Astrocyte (in vitro differentiated cells and primary cell): ENCODE data around the gene PCDHB7. TPM values are rescaled to one million over a fixed set of nuclear protein-coding genes. Genes with fewer than 3 reads are reported as not detected.
"Not testable (repeated sequence)": the region's sequence is repeated elsewhere in the genome, so short reads cannot be mapped to it uniquely, and the experiment has no call there.

Source experiments
- DNase-seq: peaks from one replicate; pipeline ENCODE4 v3.0.0-alpha.2; 2010; ENCODE audit warnings: low read depth
- FAIRE-seq: peaks from 2 replicates; lab custom pipeline; 2011; peaks lifted over from hg19 to GRCh38; lab: Jason Lieb, UNC
- H2AFZ ChIP-seq: 2 replicates; pipeline ENCODE4 v1.6.0; 2012; ENCODE audit warnings: low read depth, low read length, inconsistent platforms
- H3K27ac ChIP-seq: 2 replicates; pipeline ENCODE4 v1.5.1; 2011; ENCODE audit warnings: low read depth, low read length, inconsistent platforms
- H3K27me3 ChIP-seq: 2 replicates; pipeline ENCODE4 v1.6.0; 2011; ENCODE audit warnings: low read length, inconsistent platforms; ENCODE audit not compliant: insufficient read depth
- H3K36me3 ChIP-seq: 2 replicates; pipeline ENCODE4 v1.5.1; 2011; ENCODE audit warnings: low read length, inconsistent platforms; ENCODE audit not compliant: insufficient read depth
- H3K4me1 ChIP-seq: 2 replicates; pipeline ENCODE4 v1.5.1; 2011; ENCODE audit warnings: low read length, inconsistent platforms; ENCODE audit not compliant: insufficient read depth
- H3K4me2 ChIP-seq: 2 replicates; pipeline ENCODE4 v1.6.0; 2012; ENCODE audit warnings: low read length, inconsistent platforms
- H3K4me3 ChIP-seq: 2 replicates; pipeline ENCODE4 v1.5.1; 2011; ENCODE audit warnings: low read depth, mild to moderate bottlenecking, low read length, inconsistent platforms; ENCODE audit not compliant: insufficient read depth
- H3K79me2 ChIP-seq: 2 replicates; pipeline ENCODE4 v1.6.0; 2012; ENCODE audit warnings: mild to moderate bottlenecking, low read length, inconsistent platforms; ENCODE audit not compliant: insufficient read depth
- H3K9ac ChIP-seq: 2 replicates; pipeline ENCODE4 v1.6.0; 2012; ENCODE audit warnings: mild to moderate bottlenecking, low read length, inconsistent platforms
- H3K9me3 ChIP-seq: 2 replicates; pipeline ENCODE4 v1.5.1; 2012; ENCODE audit warnings: low read depth, mild to moderate bottlenecking, low read length, inconsistent platforms; ENCODE audit not compliant: insufficient read depth
- H4K20me1 ChIP-seq: 2 replicates; pipeline ENCODE4 v1.6.0; 2012; ENCODE audit warnings: low read length, inconsistent platforms; ENCODE audit not compliant: insufficient read depth
- H3K27ac Mint-ChIP-seq: one replicate; pipeline ENCODE4 v1.8.0; 2021; ENCODE audit warnings: mild to moderate bottlenecking, mixed read lengths; ENCODE audit not compliant: unreplicated experiment
- H3K27me3 Mint-ChIP-seq: one replicate; pipeline ENCODE4 v1.8.0; 2021; ENCODE audit warnings: low read depth, mixed read lengths; ENCODE audit not compliant: unreplicated experiment
- H3K36me3 Mint-ChIP-seq: one replicate; pipeline ENCODE4 v1.8.0; 2021; ENCODE audit warnings: low read depth, mixed read lengths; ENCODE audit not compliant: unreplicated experiment
- H3K4me1 Mint-ChIP-seq: one replicate; pipeline ENCODE4 v1.8.0; 2021; ENCODE audit warnings: low read depth, mixed read lengths; ENCODE audit not compliant: unreplicated experiment
- H3K4me3 Mint-ChIP-seq: one replicate; pipeline ENCODE4 v1.8.0; 2021; ENCODE audit warnings: mild to moderate bottlenecking, moderate library complexity, mixed read lengths; ENCODE audit not compliant: unreplicated experiment
- H3K9me3 Mint-ChIP-seq: one replicate; pipeline ENCODE4 v1.8.0; 2021; ENCODE audit warnings: mild to moderate bottlenecking, mixed read lengths; ENCODE audit not compliant: unreplicated experiment
- EZH2 ChIP-seq: IDR thresholded peaks from 2 replicates; pipeline ENCODE4 v1.6.1; 2012; ENCODE audit warnings: mild to moderate bottlenecking, low read length, inconsistent platforms; ENCODE audit not compliant: insufficient read depth
- total RNA-seq: library from RNA; stranded (reverse); gene quantifications from 2 replicates; pipeline ENCODE4 v1.2.1, GENCODE V29; 2021
- TF ChIP-seq, protein P1 (sequence below): IDR thresholded peaks from 2 replicates; pipeline ENCODE4 v1.5.1; 2011; ENCODE audit warnings: low read depth, mild to moderate bottlenecking, inconsistent platforms, low read length, moderate library complexity; ENCODE audit not compliant: insufficient read depth

The PCDHB7 gene
- total RNA-seq, 1 donor from 2014 or later, result 1.0 TPM

- H3K27ac Mint-ChIP-seq, result no peak within 1 kb of the TSS
- no peaks in the 10 kb centered on the region for H3K36me3 ChIP-seq
- no peak within 1 kb of the TSS for H3K9ac ChIP-seq
- TF ChIP-seq, protein P1, sequence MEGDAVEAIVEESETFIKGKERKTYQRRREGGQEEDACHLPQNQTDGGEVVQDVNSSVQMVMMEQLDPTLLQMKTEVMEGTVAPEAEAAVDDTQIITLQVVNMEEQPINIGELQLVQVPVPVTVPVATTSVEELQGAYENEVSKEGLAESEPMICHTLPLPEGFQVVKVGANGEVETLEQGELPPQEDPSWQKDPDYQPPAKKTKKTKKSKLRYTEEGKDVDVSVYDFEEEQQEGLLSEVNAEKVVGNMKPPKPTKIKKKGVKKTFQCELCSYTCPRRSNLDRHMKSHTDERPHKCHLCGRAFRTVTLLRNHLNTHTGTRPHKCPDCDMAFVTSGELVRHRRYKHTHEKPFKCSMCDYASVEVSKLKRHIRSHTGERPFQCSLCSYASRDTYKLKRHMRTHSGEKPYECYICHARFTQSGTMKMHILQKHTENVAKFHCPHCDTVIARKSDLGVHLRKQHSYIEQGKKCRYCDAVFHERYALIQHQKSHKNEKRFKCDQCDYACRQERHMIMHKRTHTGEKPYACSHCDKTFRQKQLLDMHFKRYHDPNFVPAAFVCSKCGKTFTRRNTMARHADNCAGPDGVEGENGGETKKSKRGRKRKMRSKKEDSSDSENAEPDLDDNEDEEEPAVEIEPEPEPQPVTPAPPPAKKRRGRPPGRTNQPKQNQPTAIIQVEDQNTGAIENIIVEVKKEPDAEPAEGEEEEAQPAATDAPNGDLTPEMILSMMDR, result no peak
- no peak for TF ChIP-seq EZH2
- no peaks in the 10 kb centered on the region for H3K27me3 Mint-ChIP-seq
- peaks cover 25% of the 10 kb centered on the region for H3K9me3 Mint-ChIP-seq
- H2AFZ ChIP-seq, result no peak within 1 kb of the TSS
- H4K20me1 ChIP-seq, result no peaks in the 10 kb centered on the region
- DNase-seq (no peak), FAIRE-seq (no peak)
- peaks cover 9% of the 10 kb centered on the region for H3K36me3 Mint-ChIP-seq
- H3K4me1 Mint-ChIP-seq, result no peaks in the 10 kb centered on the region
- no peaks in the 10 kb centered on the region for H3K79me2 ChIP-seq
- no peak within 1 kb of the TSS for H3K4me3 ChIP-seq
- peaks cover 6% of the 10 kb centered on the region for H3K9me3 ChIP-seq
- no peaks in the 10 kb centered on the region for H3K4me1 ChIP-seq
- no peaks in the 10 kb centered on the region for H3K27me3 ChIP-seq
- H3K4me3 Mint-ChIP-seq, result no peak within 1 kb of the TSS
- H3K27ac ChIP-seq, result no peak within 1 kb of the TSS
- no peak within 1 kb of the TSS for H3K4me2 ChIP-seq
Measured at GRCh38 chr5:141199359-141200235, 27.2 kb downstream of the PCDHB7 start, which contains the start of gene PCDHB11. Gene PCDHB11, plus strand, starts transcription at chr5:141199627. Its CDS starts 148 bp downstream, at chr5:141199775.

- H3K36me3 ChIP-seq, H3K9ac ChIP-seq, H3K27ac Mint-ChIP-seq, H2AFZ ChIP-seq, H4K20me1 ChIP-seq, H3K4me3 ChIP-seq, H3K27me3 Mint-ChIP-seq, H3K27ac ChIP-seq, H3K4me3 Mint-ChIP-seq, H3K9me3 ChIP-seq, H3K79me2 ChIP-seq, H3K4me1 Mint-ChIP-seq, H3K27me3 ChIP-seq, DNase-seq, H3K36me3 Mint-ChIP-seq, FAIRE-seq, H3K4me1 ChIP-seq, H3K4me2 ChIP-seq: not testable (repeated sequence)
- H3K9me3 Mint-ChIP-seq, result peaks cover 24% of the 10 kb centered on the region
Measured at GRCh38 chr5:141201126-141201525, 28.7 kb downstream of the PCDHB7 start.

- H3K9me3 Mint-ChIP-seq, result peaks cover 20% of the 10 kb centered on the region
Measured at GRCh38 chr5:141201646-141202045, 29.2 kb downstream of the PCDHB7 start.

More at GRCh38 chr5:141201646-141202045, 29.2 kb downstream of the PCDHB7 start:
- H3K9me3 ChIP-seq, H3K27ac Mint-ChIP-seq, H3K4me1 Mint-ChIP-seq, DNase-seq, H2AFZ ChIP-seq, H3K36me3 ChIP-seq, H3K27me3 Mint-ChIP-seq, H4K20me1 ChIP-seq, H3K9ac ChIP-seq, H3K4me2 ChIP-seq, H3K36me3 Mint-ChIP-seq, H3K4me3 ChIP-seq, H3K4me3 Mint-ChIP-seq, H3K27ac ChIP-seq, H3K4me1 ChIP-seq, FAIRE-seq, H3K27me3 ChIP-seq, H3K79me2 ChIP-seq: not testable (repeated sequence)
